Esophagus squamous epithelium (tissue), 4 donors: Measurements from ENCODE around the gene AMHR2.

Source experiments
- CTCF ChIP-seq, 6 experiments: fragments of 450-650 bp in 4 of 6; fragments of 200-600 bp in 2 of 6; sonication (generic) in 2 of 6; IDR thresholded peaks; one replicate each; pipeline ENCODE4 v1.5.1; 2016 to 2019; ENCODE audit warnings: antibody characterized with exemption in 6 of 6, mild to moderate bottlenecking in 4 of 6, moderate library complexity in 4 of 6
- POLR2A ChIP-seq, 4 donors: fragments of 450-650 bp; IDR thresholded peaks; one replicate each; pipeline ENCODE4 v1.6.1; 2017; ENCODE audit warnings: antibody characterized with exemption in 4 of 4, mild to moderate bottlenecking in 4 of 4, moderate library complexity in 3 of 4

DNA sequence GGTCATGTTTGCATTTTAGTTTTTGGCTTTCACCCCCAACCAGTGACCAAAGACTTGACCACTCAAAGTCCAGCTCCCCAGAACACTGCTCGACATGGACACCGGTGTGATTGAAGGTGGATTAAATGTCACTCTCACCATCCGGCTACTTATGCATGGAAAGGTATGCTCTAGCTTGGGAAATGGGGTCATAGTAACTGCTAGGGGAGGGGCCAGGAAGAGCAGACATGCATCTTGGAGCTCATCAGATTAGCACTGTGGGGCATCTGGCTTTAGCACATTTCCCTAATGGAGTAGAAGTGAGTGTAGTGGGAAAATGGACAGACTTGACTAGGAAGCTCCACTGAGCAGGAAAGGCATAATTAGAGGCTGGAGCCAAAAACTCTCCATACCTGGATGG lies 31.1 kb downstream of the AMHR2 start:
- no peak for TF ChIP-seq POLR2A (IDR thresholded peaks at IDR 0.05)
- no peak for TF ChIP-seq CTCF (IDR thresholded peaks at IDR 0.05)
